ENCODE results near the gene TMPRSS9.

The TMPRSS9 gene

GRCh38 chr19:2451741-2452140, 91.7 kb downstream of the TMPRSS9 start:
- H3K79me1 ChIP-seq (replicated peaks; ENCODE audit: low read length, poor library complexity, severe bottlenecking), result peaks cover 9% of the 10 kb centered on the region
- H3K36me3 ChIP-seq (ENCODE audit: control insufficient read depth in 1 of 2, insufficient read depth in 2 of 2, low read depth in 1 of 2, low read length in 2 of 2), result peaks cover 3 to 47% of the 10 kb centered on the region in 2 experiments
- no peak overlapping the region for H2AFZ ChIP-seq (ENCODE audit: low read depth, low read length)
- H2BK5ac ChIP-seq (ENCODE audit: low read depth, low read length, poor library complexity, severe bottlenecking), result no peak overlapping the region
- H3K4me2 ChIP-seq (ENCODE audit: low read length, poor library complexity, severe bottlenecking), result no peak overlapping the region
- no peak overlapping the region for H2BK120ac ChIP-seq (ENCODE audit: low read depth, low read length)
- no peak overlapping the region for H4K91ac ChIP-seq (ENCODE audit: low read length)
- H3K23ac ChIP-seq (ENCODE audit: low read length in 2 of 2), result no peak overlapping the region
- H3K18ac ChIP-seq (ENCODE audit: low read depth in 1 of 2, low read length in 2 of 2), result no peak overlapping the region
- H3K27ac ChIP-seq (ENCODE audit: low read length, poor library complexity, severe bottlenecking), result no peak overlapping the region
- H3K14ac ChIP-seq (ENCODE audit: low read length in 2 of 2), result no peak overlapping the region
- DNase-seq, result no peak
- H4K8ac ChIP-seq (ENCODE audit: low read length), result no peak overlapping the region
- no peak overlapping the region for H3K9ac ChIP-seq (ENCODE audit: low read length)
- no peak overlapping the region for H2BK12ac ChIP-seq (ENCODE audit: low read length in 2 of 2)
- no peak overlapping the region for H3K4ac ChIP-seq (ENCODE audit: low read depth in 1 of 2, low read length in 2 of 2)
- no peak overlapping the region for H3K4me3 ChIP-seq (ENCODE audit: insufficient read depth in 1 of 2, low read depth in 1 of 2, low read length in 2 of 2)
- H2BK15ac ChIP-seq (ENCODE audit: low read depth, poor library complexity, severe bottlenecking), result no peak overlapping the region
- H3K27me3 ChIP-seq (ENCODE audit: control insufficient read depth in 1 of 2, insufficient read depth in 1 of 2, low read length in 2 of 2), result no peaks in the 10 kb centered on the region
- peaks cover 26% of the 10 kb centered on the region for H3K4me1 ChIP-seq (ENCODE audit: control insufficient read depth, insufficient read depth, low read depth, low read length)
- no peak overlapping the region for H2AK5ac ChIP-seq (ENCODE audit: low read length, severe bottlenecking)
- WGBS, result 99% methylated on average over 18 of the region's 18 CpGs
- H3K9me3 ChIP-seq (ENCODE audit: control insufficient read depth, low read length), result no peaks in the 10 kb centered on the region

DNA sequence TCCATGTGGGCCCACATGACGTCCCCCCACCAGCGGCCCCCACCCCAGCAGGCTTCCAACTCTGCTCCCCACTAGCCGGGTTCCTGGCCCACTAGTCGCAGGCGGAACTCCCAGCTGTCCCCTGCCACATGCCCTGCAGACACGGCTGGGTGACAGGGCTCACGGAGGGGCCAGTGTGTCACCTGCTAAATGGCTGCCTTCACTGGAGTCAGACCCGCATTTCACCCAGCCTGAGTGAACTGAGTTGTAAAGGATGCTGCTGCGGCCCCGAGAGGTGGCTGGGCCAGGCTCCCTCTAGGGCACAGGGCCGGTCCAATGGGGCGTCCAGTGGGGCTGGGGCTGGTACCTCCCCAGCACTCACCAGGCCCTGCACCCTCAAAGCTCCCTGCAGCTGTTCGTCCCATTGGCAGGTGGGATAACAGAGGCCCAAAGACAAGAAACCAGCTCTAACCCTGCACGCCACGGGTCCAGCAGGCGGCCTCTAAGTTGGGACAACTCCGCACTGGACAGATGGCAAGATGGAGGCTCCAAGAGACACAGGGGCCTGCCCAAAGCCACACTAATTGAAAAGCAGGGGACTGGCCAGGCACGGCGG, 93.5 kb downstream of the TMPRSS9 start:
- 97% methylated on average over 19 of the region's 19 CpGs for WGBS

DNA sequence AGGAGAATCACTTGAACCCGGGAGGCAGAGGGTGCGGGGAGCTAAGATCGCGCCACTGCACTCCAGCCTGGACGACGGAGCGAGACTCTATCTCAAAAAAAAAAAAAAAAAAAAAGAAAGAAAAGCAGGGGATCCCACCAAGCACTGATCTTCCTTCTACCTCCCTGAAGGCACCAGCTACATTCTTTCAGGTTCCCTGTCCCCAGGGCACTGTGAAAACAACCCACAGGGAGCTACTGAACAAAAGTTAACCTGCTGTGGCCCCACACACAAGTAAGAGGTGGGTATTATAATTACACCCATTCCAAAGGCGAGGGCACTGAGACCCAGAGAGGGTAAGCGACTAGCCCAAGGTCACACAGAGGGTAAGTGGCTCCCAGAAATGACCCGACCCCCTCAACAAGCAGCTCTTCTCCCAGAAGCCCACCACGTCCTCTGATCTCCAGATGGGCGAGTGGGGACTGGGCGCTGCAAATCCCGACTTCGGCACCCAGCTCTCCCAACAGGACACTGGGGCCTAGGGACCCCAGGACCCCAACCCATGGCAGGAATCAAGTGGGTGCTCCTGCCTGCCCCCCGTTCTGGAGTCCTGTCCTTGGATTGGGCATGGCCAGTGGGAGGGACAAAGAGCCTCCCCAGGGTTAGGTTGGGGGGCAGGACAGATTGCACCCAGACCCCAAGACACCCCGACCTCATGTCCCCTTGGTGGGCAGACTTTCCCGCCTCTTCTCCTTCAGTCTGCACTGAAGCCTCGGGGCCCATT, 94.3 kb downstream of the TMPRSS9 start:
- Histone ChIP-seq H3K9ac (ENCODE audit: low read length) (no peak overlapping the region), H3K4me1 (ENCODE audit: control insufficient read depth, insufficient read depth, low read depth, low read length) (peaks cover 30% of the 10 kb centered on the region), H3K4me2 (ENCODE audit: low read length, poor library complexity, severe bottlenecking) (no peak overlapping the region), H3K14ac (ENCODE audit: low read length in 2 of 2) (no peak overlapping the region), H2BK120ac (ENCODE audit: low read depth, low read length) (no peak overlapping the region), H3K79me1 (replicated peaks; ENCODE audit: low read length, poor library complexity, severe bottlenecking) (peaks cover 7% of the 10 kb centered on the region), H3K18ac (ENCODE audit: low read depth in 1 of 2, low read length in 2 of 2) (no peak overlapping the region), H4K91ac (ENCODE audit: low read length) (no peak overlapping the region), H4K8ac (ENCODE audit: low read length) (no peak overlapping the region), H2BK5ac (ENCODE audit: low read depth, low read length, poor library complexity, severe bottlenecking) (no peak overlapping the region), H3K9me3 (ENCODE audit: control insufficient read depth, low read length) (no peaks in the 10 kb centered on the region), H3K4me3 (ENCODE audit: insufficient read depth in 1 of 2, low read depth in 1 of 2, low read length in 2 of 2) (no peak overlapping the region), H2AK5ac (ENCODE audit: low read length, severe bottlenecking) (no peak overlapping the region), H3K27ac (ENCODE audit: low read length, poor library complexity, severe bottlenecking) (no peak overlapping the region), H3K27me3 (ENCODE audit: control insufficient read depth in 1 of 2, insufficient read depth in 1 of 2, low read length in 2 of 2) (no peaks in the 10 kb centered on the region), H3K36me3 (ENCODE audit: control insufficient read depth in 1 of 2, insufficient read depth in 2 of 2, low read depth in 1 of 2, low read length in 2 of 2) (peaks cover 3 to 31% of the 10 kb centered on the region in 2 experiments), H2AFZ (ENCODE audit: low read depth, low read length) (no peak overlapping the region), H2BK12ac (ENCODE audit: low read length in 2 of 2) (no peak overlapping the region), H2BK15ac (ENCODE audit: low read depth, poor library complexity, severe bottlenecking) (no peak overlapping the region), H3K23ac (ENCODE audit: low read length in 2 of 2) (no peak overlapping the region), H3K4ac (ENCODE audit: low read depth in 1 of 2, low read length in 2 of 2) (peak overlapping the region in 1 of 2 experiments; percentile 22)
- WGBS, result 95% methylated on average over 14 of the region's 19 CpGs
- no peak for DNase-seq

More for the DNA sequence above, 93.5 kb downstream of the TMPRSS9 start:
- H2BK5ac ChIP-seq (ENCODE audit: low read depth, low read length, poor library complexity, severe bottlenecking), result no peak overlapping the region
- no peak overlapping the region for H3K4ac ChIP-seq (ENCODE audit: low read depth in 1 of 2, low read length in 2 of 2)
- H3K4me2 ChIP-seq (ENCODE audit: low read length, poor library complexity, severe bottlenecking), result no peak overlapping the region
- no peak overlapping the region for H2BK15ac ChIP-seq (ENCODE audit: low read depth, poor library complexity, severe bottlenecking)
- peak overlapping the region in 1 of 2 experiments; percentile 43 for H3K23ac ChIP-seq (ENCODE audit: low read length in 2 of 2)
- no peak overlapping the region for H4K91ac ChIP-seq (ENCODE audit: low read length)
- no peaks in the 10 kb centered on the region for H3K27me3 ChIP-seq (ENCODE audit: control insufficient read depth in 1 of 2, insufficient read depth in 1 of 2, low read length in 2 of 2)
- DNase-seq, result no peak
- peaks cover 3 to 34% of the 10 kb centered on the region in 2 experiments for H3K36me3 ChIP-seq (ENCODE audit: control insufficient read depth in 1 of 2, insufficient read depth in 2 of 2, low read depth in 1 of 2, low read length in 2 of 2)
- no peak overlapping the region for H2AK5ac ChIP-seq (ENCODE audit: low read length, severe bottlenecking)
- no peak overlapping the region for H2AFZ ChIP-seq (ENCODE audit: low read depth, low read length)
- H3K4me1 ChIP-seq (ENCODE audit: control insufficient read depth, insufficient read depth, low read depth, low read length), result peaks cover 30% of the 10 kb centered on the region
- no peak overlapping the region for H3K27ac ChIP-seq (ENCODE audit: low read length, poor library complexity, severe bottlenecking)
- H3K9me3 ChIP-seq (ENCODE audit: control insufficient read depth, low read length), result no peaks in the 10 kb centered on the region
- no peak overlapping the region for H4K8ac ChIP-seq (ENCODE audit: low read length)
- no peak overlapping the region for H3K14ac ChIP-seq (ENCODE audit: low read length in 2 of 2)
- no peak overlapping the region for H2BK120ac ChIP-seq (ENCODE audit: low read depth, low read length)
- no peak overlapping the region for H3K18ac ChIP-seq (ENCODE audit: low read depth in 1 of 2, low read length in 2 of 2)
- no peak overlapping the region for H3K4me3 ChIP-seq (ENCODE audit: insufficient read depth in 1 of 2, low read depth in 1 of 2, low read length in 2 of 2)
- no peak overlapping the region for H3K9ac ChIP-seq (ENCODE audit: low read length)
- H2BK12ac ChIP-seq (ENCODE audit: low read length in 2 of 2), result peak overlapping the region in 1 of 2 experiments; percentile 47
- peaks cover 7% of the 10 kb centered on the region for H3K79me1 ChIP-seq (replicated peaks; ENCODE audit: low read length, poor library complexity, severe bottlenecking)

Data from mesenchymal stem cell (in vitro differentiated cells and primary cell).